Effector CD8-positive, alpha-beta T cell (primary cell): ENCODE measurements around the gene SIVA1.

Experiments used
- DNase-seq: peaks from one replicate; lab custom pipeline; 2025; lab: John Stamatoyannopoulos, UW

Gene SIVA1

GRCh38 chr14:104784846-104785707 lies 32.1 kb downstream of the SIVA1 start:
- DNase-seq: no peak

- no peak for DNase-seq
Measured at GRCh38 chr14:104785708-104786080, 32.7 kb downstream of the SIVA1 start.

- no peak for DNase-seq
Measured at GRCh38 chr14:104786091-104786586, 33.2 kb downstream of the SIVA1 start.

- DNase-seq: no peak
Measured at GRCh38 chr14:104786726-104787675, 34.1 kb downstream of the SIVA1 start.

- no peak for DNase-seq
Measured at GRCh38 chr14:104787736-104788135, 34.8 kb downstream of the SIVA1 start.

- no peak for DNase-seq
Measured at GRCh38 chr14:104788161-104788818, 35.3 kb downstream of the SIVA1 start.

- DNase-seq: no peak
Measured at GRCh38 chr14:104788873-104789663, 36.1 kb downstream of the SIVA1 start.

GRCh38 chr14:104789752-104790743 lies 37.1 kb downstream of the SIVA1 start:
- no peak for DNase-seq

GRCh38 chr14:104791425-104791824 lies 38.5 kb downstream of the SIVA1 start:
- DNase-seq: no peak

GRCh38 chr14:104792101-104792884 lies 39.3 kb downstream of the SIVA1 start:
- DNase-seq: no peak

GRCh38 chr14:104792945-104793702 lies 40.2 kb downstream of the SIVA1 start:
- DNase-seq: no peak

GRCh38 chr14:104793703-104793959 lies 40.7 kb downstream of the SIVA1 start:
- no peak for DNase-seq

- DNase-seq: peak; percentile 19
Measured at GRCh38 chr14:104794099-104794498, 41.2 kb downstream of the SIVA1 start.

GRCh38 chr14:104794631-104794992 lies 41.7 kb downstream of the SIVA1 start:
- DNase-seq: no peak

- no peak for DNase-seq
Measured at GRCh38 chr14:104794993-104795780, 42.2 kb downstream of the SIVA1 start, which contains the start of gene AKT1. TSS of gene AKT1 (minus strand) at chr14:104795748. CDS start at chr14:104792643, 3,105 bp downstream.

- peak; percentile 42 for DNase-seq
Measured at GRCh38 chr14:104795781-104796686, 43.1 kb downstream of the SIVA1 start.

- DNase-seq: no peak
Measured at GRCh38 chr14:104796687-104797081, 43.7 kb downstream of the SIVA1 start.
